Neural cell (in vitro differentiated cells): ENCODE measurements around the gene OR6F1. TPM values are rescaled to one million over a fixed set of nuclear protein-coding genes. Genes with fewer than 3 reads are reported as not detected.
"Not testable (repeated sequence)": the region's sequence is repeated elsewhere in the genome, so short reads cannot be mapped to it uniquely, and the experiment has no call there.

ENCODE experiments used
- H2AFZ ChIP-seq: fragments of 200-600, 300-800 bp; sonication (generic), shearing (Covaris generic); 2 replicates; pipeline ENCODE4 v1.6.0; 2014; ENCODE audit warnings: low read depth, mild to moderate bottlenecking, antibody characterized with exemption, low read length, moderate library complexity
- H3F3A ChIP-seq: fragments of 200-600 bp; shearing (Covaris generic); 2 replicates; pipeline ENCODE4 v1.6.1; 2016; ENCODE audit warnings: mild to moderate bottlenecking, moderate library complexity, mixed read lengths, antibody characterized with exemption, low read length; ENCODE audit not compliant: insufficient read depth, poor library complexity, severe bottlenecking
- H3K27ac ChIP-seq: fragments of 200-600, 300-800 bp; sonication (generic), shearing (Covaris generic); 2 replicates; pipeline ENCODE4 v1.5.1; 2014; ENCODE audit warnings: mild to moderate bottlenecking, low read length, moderate library complexity
- H3K27me3 ChIP-seq: fragments of 300-800, 200-600 bp; sonication (generic), shearing (Covaris generic); 2 replicates; pipeline ENCODE4 v1.6.0; 2014; ENCODE audit warnings: mild to moderate bottlenecking, low read depth, low read length, moderate library complexity; ENCODE audit not compliant: insufficient read depth
- H3K36me3 ChIP-seq: fragments of 300-800, 200-600 bp; sonication (generic), shearing (Covaris generic); 2 replicates; pipeline ENCODE4 v1.5.1; 2014; ENCODE audit warnings: mild to moderate bottlenecking, antibody characterized with exemption, low read length, moderate library complexity; ENCODE audit not compliant: insufficient read depth
- H3K4me2 ChIP-seq: fragments of 300-800, 200-600 bp; sonication (generic), shearing (Covaris generic); 2 replicates; pipeline ENCODE4 v1.6.0; 2014; ENCODE audit warnings: mild to moderate bottlenecking, low read length
- H3K4me3 ChIP-seq: fragments of 300-800, 200-600 bp; sonication (generic), shearing (Covaris generic); 2 replicates; pipeline ENCODE4 v1.5.1; 2014; ENCODE audit warnings: mild to moderate bottlenecking, low read length, moderate library complexity
- H3K79me2 ChIP-seq: fragments of 200-600 bp; shearing (Covaris generic); replicated peaks from 2 replicates; pipeline ENCODE4 v1.6.0; 2014; ENCODE audit warnings: mild to moderate bottlenecking, low read length, moderate library complexity; ENCODE audit not compliant: insufficient read depth
- H3K9ac ChIP-seq: fragments of 300-800, 200-600 bp; sonication (generic), shearing (Covaris generic); 2 replicates; pipeline ENCODE4 v1.6.1; 2016; ENCODE audit warnings: mild to moderate bottlenecking, low read length, mixed read lengths
- H3K9me2 ChIP-seq: fragments of 200-600 bp; shearing (Covaris generic); 2 replicates; pipeline ENCODE4 v1.6.1; 2016; ENCODE audit warnings: mild to moderate bottlenecking, low read length, mixed read lengths; ENCODE audit not compliant: insufficient read depth
- H3K9me3 ChIP-seq: fragments of 200-600, 300-800 bp; sonication (generic), shearing (Covaris generic); 2 replicates; pipeline ENCODE4 v1.6.1; 2016; ENCODE audit warnings: mild to moderate bottlenecking, mixed run types, low read length, moderate library complexity, mixed read lengths
- H4K20me1 ChIP-seq: fragments of 200-600 bp; shearing (Covaris generic); 2 replicates; pipeline ENCODE4 v1.6.1; 2016; ENCODE audit warnings: mild to moderate bottlenecking, mixed run types; ENCODE audit not compliant: insufficient read depth
- CTCF ChIP-seq: fragments of 450-650 bp; IDR thresholded peaks from 2 replicates; pipeline ENCODE4 v1.5.1; 2014; ENCODE audit warnings: antibody characterized with exemption, mild to moderate bottlenecking, moderate library complexity; ENCODE audit not compliant: poor library complexity, severe bottlenecking
- EP300 ChIP-seq: fragments of 450-650 bp; conservative IDR thresholded peaks from 2 replicates; pipeline ENCODE4 v1.6.1; 2014; ENCODE audit warnings: antibody characterized with exemption, mild to moderate bottlenecking, moderate library complexity; ENCODE audit not compliant: poor library complexity, severe bottlenecking
- EZH2 ChIP-seq: fragments of 200-600, 300-800 bp; shearing (Covaris generic), sonication (generic); IDR thresholded peaks from 2 replicates; pipeline ENCODE4 v1.6.1; 2014; ENCODE audit warnings: antibody characterized with exemption, low read length, borderline replicate concordance, mild to moderate bottlenecking; ENCODE audit not compliant: insufficient read depth, poor library complexity, severe bottlenecking
- MXI1 ChIP-seq: fragments of 450-650 bp; conservative IDR thresholded peaks from 2 replicates; pipeline ENCODE4 v1.6.1; 2014; ENCODE audit warnings: antibody characterized with exemption, mild to moderate bottlenecking; ENCODE audit not compliant: poor library complexity, severe bottlenecking
- POLR2AphosphoS5 ChIP-seq: IDR thresholded peaks from 2 replicates; pipeline ENCODE4 v1.6.1; 2012
- RAD21 ChIP-seq: fragments of 450-650 bp; conservative IDR thresholded peaks from 2 replicates; pipeline ENCODE4 v1.6.1; 2014; ENCODE audit warnings: antibody characterized with exemption, mild to moderate bottlenecking, moderate library complexity
- REST ChIP-seq: IDR thresholded peaks from 2 replicates; pipeline ENCODE4 v1.6.1; 2012; ENCODE audit warnings: borderline replicate concordance
- SMC3 ChIP-seq: fragments of 450-650 bp; conservative IDR thresholded peaks from 2 replicates; pipeline ENCODE4 v1.6.1; 2014; ENCODE audit warnings: antibody characterized with exemption, mild to moderate bottlenecking, moderate library complexity; ENCODE audit not compliant: poor library complexity
- TAF1 ChIP-seq: IDR thresholded peaks from 2 replicates; pipeline ENCODE4 v1.6.1; 2012; ENCODE audit warnings: low read depth
- polyA plus RNA-seq: library from polyadenylated mRNA; depleted of rRNA; stranded (reverse); fragments of >200 nt; gene quantifications from 2 replicates; pipeline ENCODE4 v1.2.3, GENCODE V29; 2014

OR6F1 gene
- polyA plus RNA-seq, 1 donor from 2014 or later, result not detected

- H3K9me2 ChIP-seq, result no peaks in the 10 kb centered on the region
- H3K4me3 ChIP-seq, result no peak overlapping the region
- no peaks in the 10 kb centered on the region for H3K79me2 ChIP-seq
- H3K4me2 ChIP-seq, result no peak overlapping the region
- H4K20me1 ChIP-seq, result no peaks in the 10 kb centered on the region
- H2AFZ ChIP-seq, result no peak overlapping the region
- no peak overlapping the region for H3K27ac ChIP-seq
- H3K27me3 ChIP-seq, result no peaks in the 10 kb centered on the region
- no peaks in the 10 kb centered on the region for H3K9me3 ChIP-seq
- no peak for TF ChIP-seq REST
- no peaks in the 10 kb centered on the region for H3K36me3 ChIP-seq
- H3K9ac ChIP-seq, result no peak overlapping the region
- H3F3A ChIP-seq, result no peaks in the 10 kb centered on the region
These were observed 2.7 kb downstream of the OR6F1 start for GRCh38 chr1:247713753-247714152.

- not testable (repeated sequence) for H3K36me3 ChIP-seq, H3K9ac ChIP-seq, H3K79me2 ChIP-seq, H3K9me2 ChIP-seq, H3K9me3 ChIP-seq, H3K4me2 ChIP-seq, H2AFZ ChIP-seq, H4K20me1 ChIP-seq, H3F3A ChIP-seq, H3K27ac ChIP-seq, H3K4me3 ChIP-seq, H3K27me3 ChIP-seq
These were observed 5.8 kb downstream of the OR6F1 start for GRCh38 chr1:247710681-247711080.

- Histone ChIP-seq H3K27me3 (no peaks in the 10 kb centered on the region), H3K9me3 (no peaks in the 10 kb centered on the region), H3K4me2 (no peak overlapping the region), H3F3A (no peaks in the 10 kb centered on the region), H3K9me2 (no peaks in the 10 kb centered on the region), H3K79me2 (no peaks in the 10 kb centered on the region), H3K36me3 (no peaks in the 10 kb centered on the region), H4K20me1 (no peaks in the 10 kb centered on the region), H2AFZ (no peak overlapping the region), H3K27ac (no peak overlapping the region), H3K9ac (no peak overlapping the region), H3K4me3 (no peak overlapping the region)
- TF ChIP-seq CTCF (no peak), REST (no peak), RAD21 (no peak), SMC3 (no peak), MXI1 (no peak), TAF1 (no peak), POLR2AphosphoS5 (no peak), EZH2 (no peak), EP300 (no peak)
These were observed 15.1 kb downstream of the OR6F1 start for GRCh38 chr1:247701338-247701737.
